ENCODE measurements around the gene TMEM212. TPM values are rescaled to one million over a fixed set of nuclear protein-coding genes. Genes with fewer than 3 reads are reported as not detected.

The TMEM212 gene
- total and polyA plus RNA-seq, 4 experiments from 2014 or later, result not detected

DNA sequence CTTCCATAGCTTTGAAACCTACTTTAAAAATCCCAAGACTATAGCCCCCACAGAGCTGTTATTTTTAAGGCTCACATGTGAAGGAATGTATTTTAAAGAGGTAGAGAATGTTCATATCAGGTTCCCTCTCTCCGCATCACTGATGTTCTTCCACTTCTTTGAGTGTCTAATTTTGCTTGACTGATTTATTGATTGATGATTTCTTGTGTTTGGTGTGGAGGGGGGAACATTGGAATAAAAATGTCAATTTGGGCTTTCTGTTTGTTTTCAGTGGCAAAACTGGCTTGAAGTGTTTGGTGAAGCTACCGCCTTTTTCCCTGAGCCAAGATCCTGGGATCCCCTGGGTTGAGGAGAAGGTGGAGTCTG lies 2.7 kb upstream of the TMEM212 start:
- H3K9me3 ChIP-seq (ENCODE audit: control insufficient read depth in 1 of 2, low read length in 2 of 2), result no peaks in the 10 kb centered on the region
- no peaks in the 10 kb centered on the region for H3K9me3 Mint-ChIP-seq
- no peak for DNase-seq
- no peaks in the 10 kb centered on the region for H3K36me3 ChIP-seq (ENCODE audit: insufficient read depth, low read length)
- ChIA-PET CTCF (ENCODE audit: partially characterized antibody) (no interaction called here), POLR2A (ENCODE audit: partially characterized antibody) (no interaction called here)
- H3K27ac ChIP-seq (ENCODE audit: low read depth, low read length), result no peak overlapping the region
- no peaks in the 10 kb centered on the region for H3K27me3 ChIP-seq (ENCODE audit: insufficient read depth, low read length)
- H3K4me1 ChIP-seq (ENCODE audit: insufficient read depth, low read length), result no peaks in the 10 kb centered on the region
- no peak overlapping the region for H3K4me3 Mint-ChIP-seq
- no peak overlapping the region for H3K27ac Mint-ChIP-seq
- H3K36me3 Mint-ChIP-seq, result no peaks in the 10 kb centered on the region
- H3K4me3 ChIP-seq (ENCODE audit: low read length in 2 of 2), result no peak overlapping the region
- no peaks in the 10 kb centered on the region for H3K4me1 Mint-ChIP-seq
- intact Hi-C loops (cut with micrococcal nuclease), result no loop called here
- peaks cover 3 to 6% of the 10 kb centered on the region in 2 donors for H3K27me3 Mint-ChIP-seq

DNA sequence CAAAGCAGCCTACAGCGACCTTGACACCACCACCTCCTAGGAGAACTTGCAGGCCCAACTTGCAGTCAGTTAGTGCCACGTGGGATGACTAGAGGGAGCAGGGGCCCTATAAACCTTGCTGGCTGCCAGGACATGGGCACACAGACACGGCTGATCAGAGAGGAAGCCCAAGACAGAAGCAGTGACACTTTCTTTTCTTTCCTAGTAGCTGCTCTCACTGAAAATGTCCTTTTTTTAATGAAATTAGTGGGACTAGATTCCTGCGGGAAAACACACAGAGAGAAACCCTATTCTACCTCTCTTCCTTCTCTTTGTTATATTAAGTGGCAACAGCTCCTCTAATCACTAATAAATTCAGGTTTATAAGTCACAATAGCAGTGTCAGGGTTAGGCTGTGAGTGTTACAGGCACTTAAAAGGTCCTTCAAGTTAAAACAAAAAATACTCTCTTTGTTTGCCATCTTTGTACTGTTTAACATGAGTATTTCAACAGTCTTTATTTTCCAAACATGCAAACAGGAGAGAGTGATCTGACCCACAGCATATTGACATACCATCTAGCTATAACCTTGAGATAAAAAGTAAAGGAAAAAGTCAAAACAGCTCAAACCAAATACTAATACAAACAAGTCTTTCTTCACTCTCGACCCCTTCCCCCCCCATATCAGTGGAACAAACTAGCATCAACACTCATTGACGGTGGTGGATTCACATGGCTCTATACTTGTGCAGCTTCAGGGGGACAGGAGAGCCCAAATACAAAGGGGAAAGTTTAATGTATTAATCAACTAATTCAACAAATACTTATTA lies 2.1 kb upstream of the TMEM212 start:
- no peaks in the 10 kb centered on the region for H3K9me3 ChIP-seq (ENCODE audit: control insufficient read depth in 1 of 2, low read length in 2 of 2)
- H3K4me3 ChIP-seq (ENCODE audit: low read length in 2 of 2), result no peak overlapping the region
- Mint-ChIP-seq H3K4me1 (no peaks in the 10 kb centered on the region), H3K9me3 (no peaks in the 10 kb centered on the region), H3K4me3 (no peak overlapping the region), H3K27me3 (peaks cover 3 to 4% of the 10 kb centered on the region in 2 donors), H3K36me3 (no peaks in the 10 kb centered on the region), H3K27ac (no peak overlapping the region)
- DNase-seq, result no peak
- CTCF ChIA-PET (ENCODE audit: partially characterized antibody), result no interaction called here
- no peaks in the 10 kb centered on the region for H3K4me1 ChIP-seq (ENCODE audit: insufficient read depth, low read length)
- H3K27me3 ChIP-seq (ENCODE audit: insufficient read depth, low read length), result no peaks in the 10 kb centered on the region
- no peaks in the 10 kb centered on the region for H3K36me3 ChIP-seq (ENCODE audit: insufficient read depth, low read length)
- POLR2A ChIA-PET (ENCODE audit: partially characterized antibody), result no interaction called here
- H3K27ac ChIP-seq (ENCODE audit: low read depth, low read length), result no peak overlapping the region
- intact Hi-C loops (cut with micrococcal nuclease), result no loop called here

DNA sequence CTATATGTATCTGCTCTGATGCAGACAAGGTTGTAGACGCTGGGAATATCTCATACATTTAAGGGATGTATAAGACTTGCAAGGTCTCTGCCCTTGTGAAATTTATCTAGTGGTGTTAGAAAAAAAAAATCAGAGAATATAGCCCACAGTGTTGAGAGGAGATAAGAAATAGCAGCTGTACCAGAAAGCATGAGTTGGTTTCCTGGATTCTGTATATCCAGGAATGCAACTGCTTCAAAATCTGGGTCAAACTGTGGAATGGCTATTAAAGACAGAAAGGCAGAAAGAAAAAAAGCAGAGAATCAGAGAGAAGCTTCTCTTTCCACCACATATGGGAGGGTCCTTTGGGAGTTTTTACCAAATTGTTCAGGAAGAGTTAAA lies 1.5 kb upstream of the TMEM212 start:
- no peaks in the 10 kb centered on the region for H3K27me3 ChIP-seq (ENCODE audit: insufficient read depth, low read length)
- intact Hi-C loops (cut with micrococcal nuclease), result no loop called here
- Mint-ChIP-seq H3K36me3 (no peaks in the 10 kb centered on the region), H3K9me3 (no peaks in the 10 kb centered on the region), H3K27ac (no peak overlapping the region), H3K4me1 (peaks cover 0 to under 1% (median under 1%) of the 10 kb centered on the region in 4 donors), H3K27me3 (peaks cover 3 to 4% of the 10 kb centered on the region in 2 donors), H3K4me3 (no peak overlapping the region)
- H3K9me3 ChIP-seq (ENCODE audit: control insufficient read depth in 1 of 2, low read length in 2 of 2), result no peaks in the 10 kb centered on the region
- no peaks in the 10 kb centered on the region for H3K36me3 ChIP-seq (ENCODE audit: insufficient read depth, low read length)
- no peak overlapping the region for H3K27ac ChIP-seq (ENCODE audit: low read depth, low read length)
- no peak overlapping the region for H3K4me3 ChIP-seq (ENCODE audit: low read length in 2 of 2)
- CTCF ChIA-PET (ENCODE audit: partially characterized antibody), result no interaction called here
- POLR2A ChIA-PET (ENCODE audit: partially characterized antibody), result no interaction called here
- no peak for DNase-seq
- no peaks in the 10 kb centered on the region for H3K4me1 ChIP-seq (ENCODE audit: insufficient read depth, low read length)

DNA sequence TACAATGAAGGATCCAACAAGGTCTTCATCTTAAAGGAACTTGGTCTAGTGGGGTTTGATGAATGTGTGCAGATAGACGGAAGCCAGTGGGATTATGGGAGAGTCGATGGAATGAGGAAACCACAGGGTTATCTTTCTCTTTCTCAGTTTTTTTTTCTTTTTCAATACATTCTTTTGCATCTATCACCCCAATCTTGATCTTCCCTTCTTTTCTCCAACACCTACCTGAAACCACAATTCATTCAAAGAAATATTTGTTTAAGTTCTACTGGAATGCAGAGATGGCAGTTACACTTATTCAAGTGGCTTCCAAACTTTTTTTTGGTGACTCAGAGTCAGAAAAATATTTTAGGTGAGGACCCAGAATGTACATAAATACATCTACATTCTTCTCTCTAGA lies 1.7 kb downstream of the TMEM212 start:
- Mint-ChIP-seq H3K36me3 (no peaks in the 10 kb centered on the region), H3K9me3 (no peaks in the 10 kb centered on the region), H3K27ac (no peak overlapping the region), H3K4me3 (no peak overlapping the region), H3K4me1 (peaks cover 0 to 4% (median 1%) of the 10 kb centered on the region in 4 donors), H3K27me3 (no peaks in the 10 kb centered on the region)
- Histone ChIP-seq H3K4me3 (ENCODE audit: low read length in 2 of 2) (no peak overlapping the region), H3K27ac (ENCODE audit: low read depth, low read length) (no peak overlapping the region), H3K27me3 (ENCODE audit: insufficient read depth, low read length) (no peaks in the 10 kb centered on the region), H3K9me3 (ENCODE audit: control insufficient read depth in 1 of 2, low read length in 2 of 2) (no peaks in the 10 kb centered on the region), H3K36me3 (ENCODE audit: insufficient read depth, low read length) (no peaks in the 10 kb centered on the region), H3K4me1 (ENCODE audit: insufficient read depth, low read length) (no peaks in the 10 kb centered on the region)
- intact Hi-C loops (cut with micrococcal nuclease), result no loop called here
- POLR2A ChIA-PET (ENCODE audit: partially characterized antibody), result no interaction called here
- CTCF ChIA-PET (ENCODE audit: partially characterized antibody), result no interaction called here
- no peak for DNase-seq

DNA sequence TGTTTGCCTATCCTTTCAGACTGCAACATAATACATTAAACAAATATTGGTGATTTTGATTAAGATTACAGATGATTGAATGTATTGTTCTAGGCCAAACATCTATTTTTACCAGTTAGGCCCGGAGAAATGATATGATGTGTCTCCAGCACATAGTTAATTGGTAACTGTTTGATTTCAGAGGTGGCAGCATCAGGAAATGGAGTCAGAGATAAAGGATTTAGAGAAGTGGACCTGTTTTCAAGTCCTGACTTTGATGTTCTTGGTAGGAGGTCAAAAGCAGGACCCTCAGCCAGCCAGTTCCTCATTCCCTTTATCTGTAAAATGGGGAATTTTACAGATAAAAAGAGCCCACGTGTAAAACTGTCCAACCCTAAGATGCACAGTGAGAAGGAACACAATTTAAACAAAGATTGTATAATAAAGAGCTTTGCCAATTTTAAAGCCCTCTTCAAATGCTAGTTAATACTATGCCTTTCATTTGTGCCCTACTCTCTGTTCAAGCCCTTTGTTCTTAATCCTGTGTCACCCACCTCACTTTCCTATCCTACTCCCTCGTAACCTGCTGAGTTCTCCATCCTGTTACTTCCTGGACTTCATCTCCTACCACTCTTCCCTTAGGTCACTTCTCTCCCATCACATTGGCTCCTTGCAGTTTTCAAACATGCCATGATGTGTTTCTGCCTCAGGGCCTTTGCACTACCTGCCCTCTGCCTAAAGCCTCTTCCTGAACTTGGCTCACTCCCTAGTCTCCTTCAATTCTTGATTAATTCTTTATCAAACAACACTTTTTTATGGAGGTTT lies 2.5 kb downstream of the TMEM212 start:
- CTCF ChIA-PET (ENCODE audit: partially characterized antibody), result no interaction called here
- Mint-ChIP-seq H3K4me1 (peaks cover 0 to 4% (median 1%) of the 10 kb centered on the region in 4 donors), H3K4me3 (no peak overlapping the region), H3K27ac (no peak overlapping the region), H3K27me3 (peaks cover 0 to 1% of the 10 kb centered on the region in 2 donors), H3K36me3 (no peaks in the 10 kb centered on the region), H3K9me3 (no peaks in the 10 kb centered on the region)
- Histone ChIP-seq H3K4me3 (ENCODE audit: low read length in 2 of 2) (no peak overlapping the region), H3K4me1 (ENCODE audit: insufficient read depth, low read length) (no peaks in the 10 kb centered on the region), H3K27me3 (ENCODE audit: insufficient read depth, low read length) (no peaks in the 10 kb centered on the region), H3K36me3 (ENCODE audit: insufficient read depth, low read length) (no peaks in the 10 kb centered on the region), H3K9me3 (ENCODE audit: control insufficient read depth in 1 of 2, low read length in 2 of 2) (no peaks in the 10 kb centered on the region), H3K27ac (ENCODE audit: low read depth, low read length) (no peak overlapping the region)
- no peak for DNase-seq
- intact Hi-C loops (cut with micrococcal nuclease), result no loop called here
- POLR2A ChIA-PET (ENCODE audit: partially characterized antibody), result no interaction called here

DNA sequence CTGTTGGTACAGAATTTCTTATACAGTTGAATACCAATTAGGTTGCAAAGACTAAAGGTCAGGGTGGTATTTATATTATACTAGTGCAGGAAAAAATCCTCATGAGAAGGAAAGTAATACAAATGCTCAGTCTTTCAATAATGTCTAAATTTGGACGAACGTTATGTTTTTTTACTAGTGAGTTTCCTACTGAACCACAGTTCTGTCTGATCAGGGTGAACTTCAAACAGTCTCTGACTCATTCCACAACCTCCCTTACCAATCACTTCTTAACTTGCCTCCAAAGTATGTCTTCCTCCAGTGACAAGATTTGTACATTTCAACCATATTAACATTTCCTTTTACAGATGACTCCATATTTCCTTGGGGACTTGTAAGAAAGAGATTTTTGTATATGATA lies 3.4 kb downstream of the TMEM212 start:
- Histone ChIP-seq H3K36me3 (ENCODE audit: insufficient read depth, low read length) (no peaks in the 10 kb centered on the region), H3K4me3 (ENCODE audit: low read length in 2 of 2) (no peak overlapping the region), H3K9me3 (ENCODE audit: control insufficient read depth in 1 of 2, low read length in 2 of 2) (no peaks in the 10 kb centered on the region), H3K27me3 (ENCODE audit: insufficient read depth, low read length) (no peaks in the 10 kb centered on the region), H3K4me1 (ENCODE audit: insufficient read depth, low read length) (no peaks in the 10 kb centered on the region), H3K27ac (ENCODE audit: low read depth, low read length) (no peak overlapping the region)
- Mint-ChIP-seq H3K36me3 (no peaks in the 10 kb centered on the region), H3K27me3 (peaks cover 0 to 4% of the 10 kb centered on the region in 2 donors), H3K4me3 (no peak overlapping the region), H3K27ac (no peak overlapping the region), H3K4me1 (peaks cover 0 to 4% (median 1%) of the 10 kb centered on the region in 4 donors), H3K9me3 (no peaks in the 10 kb centered on the region)
- CTCF ChIA-PET (ENCODE audit: partially characterized antibody), result no interaction called here
- POLR2A ChIA-PET (ENCODE audit: partially characterized antibody), result no interaction called here
- intact Hi-C loops (cut with micrococcal nuclease), result no loop called here
- no peak for DNase-seq

DNA sequence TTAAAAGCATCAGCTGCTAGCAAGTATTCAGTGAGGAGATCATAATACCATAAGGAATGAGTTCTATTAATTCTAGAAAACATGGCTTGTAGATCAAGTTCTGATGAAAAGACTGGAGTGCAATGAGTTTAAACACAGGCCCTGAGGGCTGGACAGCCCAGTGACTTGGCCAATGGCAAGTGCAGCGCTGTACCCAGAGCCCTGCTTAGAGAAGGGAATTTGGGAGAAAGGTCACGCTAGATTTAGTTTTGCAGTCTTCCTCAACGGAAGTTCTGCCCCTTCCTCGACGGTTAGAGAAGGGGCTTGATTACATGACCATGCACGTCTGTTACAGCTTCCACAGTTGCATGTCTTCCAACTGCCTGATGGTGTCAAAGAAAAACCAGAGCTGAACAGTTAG lies 4.0 kb downstream of the TMEM212 start:
- Histone ChIP-seq H3K36me3 (ENCODE audit: insufficient read depth, low read length) (no peaks in the 10 kb centered on the region), H3K27me3 (ENCODE audit: insufficient read depth, low read length) (no peaks in the 10 kb centered on the region), H3K9me3 (ENCODE audit: control insufficient read depth in 1 of 2, low read length in 2 of 2) (no peaks in the 10 kb centered on the region), H3K4me1 (ENCODE audit: insufficient read depth, low read length) (no peaks in the 10 kb centered on the region), H3K27ac (ENCODE audit: low read depth, low read length) (no peak overlapping the region), H3K4me3 (ENCODE audit: low read length in 2 of 2) (no peak overlapping the region)
- Mint-ChIP-seq H3K4me3 (no peak overlapping the region), H3K27ac (no peak overlapping the region), H3K27me3 (peaks cover 0 to 4% of the 10 kb centered on the region in 2 donors), H3K4me1 (peaks cover 0 to 4% (median 1%) of the 10 kb centered on the region in 4 donors), H3K36me3 (no peaks in the 10 kb centered on the region), H3K9me3 (no peaks in the 10 kb centered on the region)
- DNase-seq, result no peak
- intact Hi-C loops (cut with micrococcal nuclease), result no loop called here
- ChIA-PET CTCF (ENCODE audit: partially characterized antibody) (no interaction called here), POLR2A (ENCODE audit: partially characterized antibody) (no interaction called here)

All from CD4-positive, alpha-beta memory T cell (primary cell).